NCI-H2227 (cell line): ENCODE measurements around the gene PNMA1.

ENCODE experiments used
- DNase-seq: peaks from one replicate; lab custom pipeline; 2025; ENCODE audit not compliant: unreplicated experiment; lab: John Stamatoyannopoulos, UW

PNMA1 gene

DNA sequence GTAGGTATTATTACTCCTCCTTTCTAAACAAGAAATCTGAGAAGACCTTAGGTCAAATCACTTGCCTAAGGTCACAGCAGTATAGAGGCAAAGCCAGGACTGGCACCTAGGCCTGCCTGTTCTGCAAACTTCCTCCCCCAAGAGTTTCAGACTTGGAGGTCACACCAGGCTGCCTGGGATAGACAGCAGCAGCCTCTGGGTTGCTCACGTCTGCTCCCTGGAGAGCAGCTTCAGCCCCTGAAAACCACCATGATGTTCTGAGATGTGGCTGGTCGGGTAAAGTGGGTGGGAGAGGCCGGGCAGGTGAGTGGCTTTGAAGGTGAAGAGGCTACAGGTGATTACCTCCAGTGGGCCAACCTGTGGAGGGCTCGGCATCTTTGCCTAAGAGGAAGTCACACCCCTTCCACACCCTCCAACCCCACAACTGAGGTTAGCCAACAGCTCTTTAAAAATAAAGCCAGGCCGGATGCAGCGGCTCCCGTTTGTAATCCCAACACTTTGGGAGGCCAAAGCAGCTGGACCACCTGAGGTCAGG, 37.0 kb upstream of the PNMA1 start:
- no peak for DNase-seq

DNA sequence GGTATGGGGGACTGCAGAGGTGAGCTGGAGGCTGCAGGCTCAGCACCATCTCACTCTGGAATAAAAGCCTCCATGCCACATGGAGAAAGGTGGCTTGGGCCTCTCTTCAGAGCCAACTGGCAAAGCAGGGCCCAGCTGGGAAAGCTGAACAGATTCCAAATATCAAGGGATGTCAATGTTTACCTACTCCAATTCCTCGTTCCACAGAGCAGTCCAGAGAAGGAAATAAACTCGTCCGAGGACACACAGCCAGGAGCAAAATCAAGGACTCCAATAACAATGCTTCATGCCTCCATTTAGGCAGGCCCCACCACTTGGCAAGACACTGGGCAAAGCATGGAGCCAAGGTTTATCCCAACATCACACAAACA, 36.3 kb upstream of the PNMA1 start:
- DNase-seq: no peak

DNA sequence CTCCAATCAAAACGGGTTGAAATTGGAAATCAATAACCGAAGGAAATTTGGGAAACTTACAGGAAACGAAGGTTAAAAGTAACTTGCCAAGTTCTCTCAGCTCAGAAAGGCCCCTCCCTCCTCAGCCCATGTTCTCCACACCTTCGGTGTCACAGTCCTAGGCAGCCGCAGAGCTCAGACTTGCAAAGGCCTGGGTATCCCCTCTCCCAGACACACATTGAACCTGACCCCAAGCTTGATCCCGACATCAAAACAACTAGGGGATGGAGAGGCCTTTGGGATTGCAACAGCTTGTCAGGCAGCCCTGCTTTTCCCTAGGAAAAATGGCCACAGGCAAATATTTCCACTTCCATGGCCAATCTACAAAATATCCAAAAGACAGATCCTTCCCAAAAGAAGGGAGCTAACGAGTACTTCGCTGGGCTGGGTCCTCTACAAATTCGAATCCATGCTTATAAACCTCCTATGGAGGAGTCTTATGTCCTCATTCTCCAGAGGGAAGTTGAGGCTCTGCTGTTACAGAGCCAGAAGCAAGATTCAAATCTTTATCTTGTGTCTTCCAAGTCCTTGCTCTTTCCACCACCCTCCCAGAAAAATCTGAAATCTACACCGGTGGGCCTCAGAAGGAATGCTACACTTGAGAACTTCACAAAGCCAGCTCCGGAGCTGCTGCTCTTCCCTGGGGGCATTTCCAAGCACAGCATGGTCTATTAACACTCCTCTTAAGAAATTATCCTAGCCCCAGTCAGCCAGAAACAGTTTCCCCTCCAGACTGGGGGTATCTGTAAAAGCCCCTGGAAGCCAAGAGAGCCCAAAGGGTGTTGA, 35.7 kb upstream of the PNMA1 start:
- DNase-seq: no peak

DNA sequence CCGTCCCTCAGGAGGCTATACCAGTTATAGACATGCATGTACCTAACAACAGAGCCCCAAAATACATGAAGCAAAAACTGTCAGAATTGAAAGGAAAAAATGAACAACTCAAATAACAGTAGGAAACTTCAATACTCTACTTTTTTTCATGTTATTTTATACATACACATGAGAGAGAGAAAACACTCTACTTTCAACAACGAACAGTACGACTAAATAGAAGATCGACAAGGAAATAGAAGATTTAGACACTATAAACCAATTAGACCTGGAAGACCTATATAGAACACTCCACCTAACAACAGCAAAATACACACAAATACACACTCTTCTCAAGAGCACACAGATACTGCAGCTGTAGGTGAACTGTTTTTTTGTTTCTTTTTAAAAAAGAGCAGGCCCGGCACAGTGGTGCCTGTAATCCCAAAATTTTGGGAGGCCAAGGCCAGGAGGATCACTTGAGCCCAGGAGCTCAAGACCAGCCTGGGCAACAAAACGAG, 34.7 kb upstream of the PNMA1 start:
- no peak for DNase-seq

DNA sequence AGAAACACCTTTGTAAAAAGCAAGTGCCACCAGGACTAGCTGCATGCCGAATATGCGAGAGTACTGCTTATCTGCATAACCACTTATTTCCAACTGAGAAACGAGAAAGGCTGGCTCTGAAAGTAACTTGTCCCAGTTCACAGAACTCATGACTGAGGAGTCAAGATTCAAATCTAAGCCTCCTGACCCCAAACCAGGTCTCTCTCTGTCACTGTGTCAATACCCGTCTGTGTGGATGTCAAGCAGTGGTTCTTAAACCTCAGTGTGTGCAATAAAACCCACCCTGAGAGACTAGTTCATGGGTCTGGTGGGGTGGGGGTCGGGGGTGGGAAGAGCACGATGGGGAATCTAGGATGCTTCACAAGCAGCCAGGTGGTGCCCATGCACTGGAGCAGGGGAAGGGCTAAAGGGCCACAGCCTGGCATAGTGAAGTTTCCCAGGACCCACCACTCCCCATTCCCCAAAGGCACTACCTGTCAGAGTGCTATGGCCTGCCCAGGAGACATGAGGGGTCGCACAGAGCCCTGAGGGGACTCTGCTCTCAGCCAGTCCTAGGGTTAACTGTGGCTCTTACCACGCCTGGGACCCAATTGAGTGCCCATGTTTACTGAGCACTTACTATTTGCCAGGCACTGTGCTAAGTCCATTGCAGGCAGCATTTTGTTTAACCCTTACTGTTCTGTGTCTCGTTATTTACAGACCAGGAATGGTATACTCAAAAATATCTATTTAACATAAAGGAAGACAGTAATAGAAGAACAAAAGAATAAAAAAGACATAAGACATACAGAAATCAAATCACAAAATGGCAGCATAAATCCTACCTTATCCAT, 33.4 kb upstream of the PNMA1 start:
- DNase-seq: no peak

DNA sequence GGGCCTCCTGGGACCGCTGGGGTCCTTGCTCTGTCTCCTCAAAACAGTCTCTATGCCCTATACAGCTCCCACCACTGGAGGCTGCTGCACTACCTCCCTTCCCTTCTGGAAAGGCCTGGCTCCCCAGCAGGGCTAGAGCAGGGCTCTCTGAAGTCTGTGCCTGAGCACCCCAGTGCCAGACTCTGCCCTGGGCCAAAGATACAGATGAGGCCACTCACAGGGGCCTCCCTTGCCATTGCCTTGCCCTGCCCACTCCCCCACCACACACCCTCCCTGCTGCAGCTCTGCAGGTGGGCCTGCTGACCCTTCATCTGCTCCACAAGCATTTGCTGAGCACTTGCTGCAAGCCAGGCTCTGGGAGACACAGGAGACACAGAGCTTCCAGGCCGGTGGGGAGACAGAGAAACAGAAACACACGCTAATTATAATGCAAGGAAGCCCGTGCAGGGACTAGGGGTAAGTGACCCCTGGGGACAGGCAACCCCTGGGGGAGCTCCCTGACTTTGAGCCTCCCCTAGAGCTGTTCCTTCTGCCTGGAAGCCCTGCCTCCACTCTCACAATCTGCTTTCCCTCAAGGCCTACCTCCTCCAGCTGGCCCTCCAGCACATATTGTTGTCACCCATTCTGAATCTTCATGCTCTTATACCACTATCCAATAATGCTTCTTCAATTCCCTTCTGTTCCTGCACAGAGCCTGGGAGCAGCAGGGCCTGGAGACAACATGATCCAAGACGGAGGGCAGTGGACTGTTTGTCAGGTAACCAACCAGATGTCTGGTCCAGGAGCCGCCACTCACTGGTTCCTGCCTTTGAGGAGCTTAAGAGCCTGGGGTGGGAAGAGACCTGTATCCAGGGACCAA, 32.6 kb upstream of the PNMA1 start:
- DNase-seq: no peak

DNA sequence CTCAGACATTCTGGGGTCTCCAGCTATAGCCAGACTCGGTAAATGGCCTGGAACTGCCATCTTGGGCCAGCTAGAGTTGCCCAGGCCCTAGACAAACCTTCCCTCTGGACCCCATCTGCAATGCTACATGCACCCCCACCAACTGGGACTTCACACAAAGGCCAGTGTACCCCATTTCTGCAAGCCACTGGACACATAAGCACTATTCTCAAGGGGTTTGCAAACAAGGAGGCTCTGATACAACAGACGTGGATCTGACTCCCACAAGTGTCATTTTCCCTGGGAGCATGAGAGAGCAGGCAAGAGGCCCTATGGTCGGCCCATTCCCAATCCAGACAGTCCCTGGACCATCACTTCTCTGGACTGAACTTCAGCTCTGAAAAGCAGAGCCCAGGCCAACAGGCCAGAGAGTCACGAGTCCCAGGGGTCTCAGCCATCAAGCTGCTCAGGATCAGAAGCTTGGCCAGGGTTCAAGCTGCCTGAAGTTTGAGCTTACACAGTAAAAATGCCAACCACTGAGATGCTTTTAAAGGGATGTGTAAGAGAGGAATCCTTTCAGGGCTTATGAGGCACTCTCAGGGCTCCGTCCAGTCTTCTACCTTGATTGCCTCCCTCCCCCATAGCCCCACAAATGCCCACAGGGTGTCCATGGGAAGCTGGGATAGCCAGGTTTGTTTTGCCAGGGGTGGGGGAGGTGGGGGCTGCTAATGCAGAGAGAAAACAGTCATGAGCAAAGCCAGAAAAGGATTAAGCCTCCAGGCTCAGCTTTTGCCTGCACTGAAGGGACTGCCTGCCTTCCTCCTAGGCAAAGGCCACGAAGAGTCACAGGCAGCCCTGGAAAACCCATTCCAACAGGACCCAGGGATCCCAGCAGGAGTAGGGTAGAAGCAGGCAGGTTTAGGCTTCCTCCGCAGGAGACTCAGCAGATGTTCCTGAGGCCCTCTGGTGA, 31.7 kb upstream of the PNMA1 start:
- no peak for DNase-seq

DNA sequence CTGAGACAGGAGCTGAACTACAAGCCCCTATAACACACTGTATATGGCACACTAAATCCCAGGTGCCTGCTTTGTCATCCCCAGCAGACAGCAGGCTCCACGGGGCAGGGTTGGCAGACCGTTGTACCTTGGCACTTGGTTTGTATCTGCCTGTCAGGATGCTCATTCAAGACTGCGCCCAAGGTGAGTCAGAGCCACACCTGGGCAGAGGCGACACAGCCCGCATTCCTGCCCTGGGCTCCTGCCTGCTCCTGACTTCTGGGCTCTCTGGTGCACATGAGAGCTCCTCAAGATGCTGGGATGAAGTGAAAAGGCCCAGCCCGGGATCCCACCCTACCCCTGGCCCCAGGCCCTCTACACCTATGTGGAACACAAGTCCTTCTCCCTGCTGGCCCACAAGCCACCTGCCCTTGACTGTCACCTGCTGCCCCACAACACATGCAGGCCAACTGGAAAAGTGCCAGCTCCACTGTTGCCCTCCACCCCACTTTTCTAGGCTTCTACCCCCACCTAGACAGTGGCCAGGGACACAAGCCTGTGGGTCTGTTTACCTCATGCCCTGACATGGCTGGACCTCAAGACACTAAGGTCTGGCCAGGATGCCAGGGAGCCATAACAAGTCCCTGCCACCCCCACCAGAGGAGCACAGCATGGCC, 30.8 kb upstream of the PNMA1 start:
- no peak for DNase-seq

DNA sequence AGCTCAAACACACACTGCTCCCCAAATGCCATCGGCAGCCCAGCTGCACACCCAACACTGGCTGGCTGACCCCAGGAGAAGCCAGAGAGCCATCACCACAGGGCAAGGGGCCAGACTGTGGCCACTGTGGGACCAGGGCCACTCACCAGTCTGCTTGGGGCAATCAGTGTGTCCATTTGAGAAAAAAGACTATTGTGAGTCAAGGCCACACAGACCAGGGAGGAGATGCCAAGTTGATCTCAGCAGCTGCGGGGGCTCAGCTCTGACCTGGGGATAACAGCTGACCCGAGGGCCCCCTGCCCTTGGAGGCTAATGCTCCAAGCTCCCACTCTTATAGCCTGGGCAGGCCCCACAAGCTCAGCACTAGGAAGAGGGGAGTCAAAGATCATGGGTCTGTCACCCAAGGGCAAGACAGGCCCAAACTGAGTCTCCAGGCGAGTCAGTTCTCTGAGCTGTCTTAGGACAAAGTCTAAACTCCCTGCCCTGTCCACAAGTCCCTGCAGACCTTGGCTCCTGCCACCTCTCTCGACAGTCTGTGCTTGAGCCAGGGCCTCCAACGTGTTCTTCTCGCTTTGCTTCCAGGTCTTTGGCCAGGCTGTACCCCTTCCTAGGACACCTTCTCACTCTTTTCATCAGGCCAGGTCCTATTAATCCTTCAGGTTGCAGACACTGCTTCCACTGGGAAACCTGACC, 30.1 kb upstream of the PNMA1 start:
- DNase-seq: no peak

DNA sequence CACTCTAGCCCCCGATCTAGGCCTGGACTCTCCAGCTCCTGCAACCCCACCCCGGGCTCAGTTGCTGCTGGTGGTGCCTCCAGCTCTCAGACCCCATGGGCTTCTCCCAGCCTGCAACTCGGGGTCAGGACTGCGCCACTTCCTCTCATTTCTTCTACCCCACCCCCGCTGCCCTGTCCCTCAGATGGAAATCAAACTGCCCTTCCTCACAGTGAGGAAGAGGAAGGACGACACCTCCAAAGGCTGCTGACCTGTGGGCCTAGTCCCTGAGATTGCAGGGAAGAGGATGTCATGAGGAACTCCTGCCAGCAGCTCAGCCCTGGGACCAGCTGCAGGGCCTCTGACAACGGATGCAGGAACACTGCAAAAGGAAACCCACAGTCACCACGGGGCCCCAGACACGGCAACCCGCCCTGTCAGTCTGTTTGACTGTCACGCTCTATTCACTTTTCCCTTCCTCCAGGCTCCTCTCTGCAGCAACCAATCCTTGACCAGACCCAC, 29.3 kb upstream of the PNMA1 start:
- no peak for DNase-seq

DNA sequence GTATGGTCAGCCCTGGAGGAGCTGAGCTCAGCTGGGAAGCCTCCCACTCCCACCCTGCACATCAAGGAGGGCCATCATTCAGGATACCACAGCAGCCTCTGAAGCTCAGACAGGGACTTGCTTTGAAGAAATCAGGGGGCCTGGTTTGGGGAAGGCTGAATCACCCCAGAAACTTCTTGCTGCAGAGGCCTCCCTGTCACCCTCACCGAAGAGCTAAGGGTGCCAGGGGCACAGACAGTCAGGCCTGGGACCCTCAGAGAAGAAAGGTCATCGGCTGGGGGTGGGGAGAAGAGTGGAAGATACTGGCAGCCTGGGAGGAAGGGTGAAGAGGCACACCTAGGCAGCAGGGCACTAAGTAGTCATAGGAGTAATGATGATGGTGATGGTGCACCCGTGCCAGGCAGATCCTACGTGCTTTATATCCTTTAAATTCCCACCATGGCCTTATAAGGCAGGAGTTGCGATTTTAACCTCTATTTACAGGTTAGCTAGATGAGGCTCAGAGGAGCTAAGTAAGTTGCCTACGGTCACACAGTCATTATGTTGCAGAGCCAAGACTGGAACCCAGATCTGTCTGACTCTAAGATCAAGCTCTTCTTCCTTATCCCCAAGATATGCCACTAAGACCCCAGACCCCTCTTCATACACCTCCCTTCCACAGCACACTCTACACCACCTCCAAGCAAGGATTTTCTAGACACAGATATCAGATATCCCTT, 28.5 kb upstream of the PNMA1 start:
- no peak for DNase-seq

DNA sequence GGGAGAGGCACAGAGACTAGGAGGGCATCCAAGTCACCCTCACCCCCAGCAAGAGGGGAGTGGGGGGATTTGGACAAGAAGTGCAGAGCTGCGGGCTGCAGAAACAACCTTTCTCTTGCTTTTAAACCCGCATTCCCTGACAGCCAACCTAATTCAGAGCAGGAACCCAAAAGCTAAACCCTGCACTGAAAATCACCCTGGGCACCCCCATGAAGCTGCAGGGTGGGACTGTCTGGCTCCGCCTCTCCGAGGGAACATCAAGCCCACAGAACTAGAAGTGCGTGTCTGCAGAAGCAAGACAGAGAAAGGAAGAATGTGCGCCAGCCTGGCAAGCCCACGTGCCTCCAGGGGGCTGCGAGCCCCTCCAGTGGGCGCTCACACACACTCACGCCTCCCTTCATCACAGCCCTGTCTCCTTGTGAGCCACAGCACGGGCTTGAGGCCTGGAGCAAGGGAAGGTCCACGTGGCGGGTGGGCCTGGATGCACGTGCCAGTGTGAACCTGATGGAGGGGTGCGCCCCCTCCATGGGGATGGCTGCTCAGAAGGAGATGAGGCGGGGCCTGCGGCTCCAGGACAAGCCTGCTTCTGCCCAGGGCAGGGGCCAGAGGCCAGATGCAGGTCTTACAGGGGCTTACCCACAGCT, 27.8 kb upstream of the PNMA1 start:
- peak; percentile 35 for DNase-seq

DNA sequence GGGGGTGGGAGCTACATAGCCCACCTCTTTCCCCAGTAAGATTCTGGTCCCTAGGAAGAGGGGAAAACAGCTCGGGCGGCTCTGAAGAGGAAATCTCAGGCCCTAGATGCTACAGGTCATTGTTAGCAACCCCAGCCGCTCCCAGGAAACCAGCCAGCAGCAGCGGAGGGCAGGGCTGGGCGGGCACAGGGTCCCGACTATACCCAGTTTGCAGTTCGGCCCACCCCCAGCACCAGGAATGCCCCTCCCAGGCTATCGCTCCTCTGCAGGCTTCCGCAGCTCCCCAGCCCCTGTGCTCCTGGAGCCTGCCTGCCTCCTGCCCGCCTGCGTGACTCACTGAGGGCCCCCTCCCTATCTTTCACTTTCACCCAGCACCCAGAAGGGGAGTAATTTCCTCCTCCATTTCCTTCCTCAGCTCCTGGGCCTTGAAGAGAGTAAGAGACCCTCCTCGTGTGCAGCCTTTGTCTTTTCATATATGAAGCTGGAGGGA, 27.2 kb upstream of the PNMA1 start:
- DNase-seq: peak; percentile 63

DNA sequence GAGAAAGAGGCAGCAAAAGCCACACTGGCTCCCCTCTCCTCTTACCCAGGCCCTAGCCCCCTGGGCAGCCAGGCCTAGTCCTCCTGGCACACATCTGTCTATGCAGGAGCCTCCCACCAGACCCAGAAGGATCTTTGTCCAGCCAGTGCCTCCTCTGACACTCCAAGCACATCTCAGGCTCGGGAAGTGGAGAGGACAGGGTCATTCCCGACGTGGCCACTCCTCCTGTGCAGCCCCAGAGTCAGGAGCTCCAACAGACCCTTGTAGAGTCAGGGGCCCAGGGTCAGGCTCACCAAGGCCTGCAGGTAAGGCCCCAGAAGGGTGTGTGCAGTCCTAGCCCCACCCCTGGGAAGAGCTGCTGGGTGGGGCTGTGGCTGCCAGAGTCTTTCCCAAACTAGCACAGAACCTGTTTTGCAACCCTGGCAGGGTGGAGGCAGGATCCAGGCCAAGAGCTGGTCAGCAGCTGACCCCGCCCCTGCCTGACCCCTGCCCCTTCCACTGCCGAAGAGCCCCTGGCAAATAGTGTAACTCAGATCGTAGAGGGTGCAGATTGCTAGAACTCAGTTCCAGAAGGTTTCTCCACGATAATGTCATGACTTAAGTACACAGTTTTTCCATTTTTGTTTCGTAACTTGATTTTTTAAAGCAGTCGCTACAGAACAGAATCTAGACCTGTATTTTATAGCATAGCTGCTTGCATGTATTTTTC, 26.6 kb upstream of the PNMA1 start:
- DNase-seq: no peak

DNA sequence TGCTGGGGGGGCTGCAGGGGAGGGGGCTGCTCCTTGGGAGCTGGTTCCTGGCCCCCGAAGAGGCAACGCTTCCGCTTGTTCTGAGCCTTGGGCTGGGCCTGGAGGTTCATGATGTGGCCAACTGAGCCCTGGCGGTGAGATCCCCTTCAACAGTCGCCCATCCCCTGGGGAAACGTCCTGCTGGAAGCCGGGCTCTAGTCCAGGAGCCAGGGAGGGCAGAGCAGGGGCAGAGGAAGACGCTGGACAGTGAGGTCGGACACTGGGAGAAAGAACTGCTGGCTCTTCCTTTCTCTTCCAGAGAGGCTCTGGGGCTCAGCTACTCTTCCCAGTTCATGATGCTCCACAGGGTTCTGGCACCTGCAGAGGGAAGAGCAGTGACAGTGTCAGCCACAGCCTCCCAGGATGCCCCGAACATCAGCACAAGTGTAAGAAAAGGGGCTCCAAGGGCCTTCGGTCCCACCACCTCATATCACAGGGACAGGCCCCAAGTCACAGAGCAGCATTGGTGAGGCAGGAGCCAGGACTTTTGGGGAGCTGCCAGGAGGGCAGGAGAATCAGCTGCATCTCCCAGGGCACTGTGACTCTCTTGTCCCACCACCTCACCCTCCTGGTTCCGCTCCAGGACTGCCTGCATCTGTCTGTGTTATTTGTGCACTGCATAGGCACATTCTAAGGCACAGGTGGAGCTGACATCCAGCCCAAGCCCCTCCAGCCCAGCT, 25.9 kb upstream of the PNMA1 start:
- DNase-seq: no peak
